H1 (cell line): ENCODE results near the gene BCAS1. TPM values are rescaled to one million over a fixed set of nuclear protein-coding genes. Genes with fewer than 3 reads are reported as not detected.

Experiments
- CBX5 ChIP-seq: fragments of 300-800, 300-1000 bp; sonication (generic); IDR thresholded peaks from 2 replicates; pipeline ENCODE4 v1.7.1; 2016; ENCODE audit warnings: antibody characterized with exemption, low read length, low read depth
- CHD1 ChIP-seq: IDR thresholded peaks from 2 replicates; pipeline ENCODE4 v1.6.1; 2012; ENCODE audit warnings: low read depth, low read length, improper control_type of control experiment
- HDAC2 ChIP-seq, 2 experiments: fragments of 300-600 bp in 1 of 2; sonication (generic) in 1 of 2; IDR thresholded peaks; 2 replicates each; pipeline ENCODE4 v1.6.1; 2011 to 2012; ENCODE audit warnings: low read depth in 2 of 2, low read length in 2 of 2, mild to moderate bottlenecking in 2 of 2, moderate library complexity in 2 of 2, borderline replicate concordance in 1 of 2, inconsistent platforms in 1 of 2
- SRF ChIP-seq: IDR thresholded peaks from 2 replicates; pipeline ENCODE4 v1.6.1; 2011; ENCODE audit warnings: mild to moderate bottlenecking, low read depth, low read length, moderate library complexity
- polyA plus RNA-seq, 7 experiments: library from polyadenylated mRNA; depleted of rRNA in 3 of 7; stranded (reverse) in 5 of 7; unstranded in 2 of 7; fragments of >200 nt in 5 of 7; fragments of 200-250 nt in 2 of 7; gene quantifications; 1 replicate in 5 of 7; 2 replicates in 1 of 7; 4 replicates in 1 of 7; pipeline versions ENCODE4 v1.2.1 to v1.2.3, GENCODE V29; 2011 to 2013; ENCODE audit warnings: missing spikeins in 2 of 7, mixed read lengths in 2 of 7
- total RNA-seq: library from RNA; stranded (reverse); fragmentation: NEBNext Ultra II Directional; extraction: Animal tissue kit (Norgen Biotek cat#: 25700); gene quantifications from 2 replicates; pipeline ENCODE4 v1.2.1, GENCODE V29; 2021

Gene BCAS1
- total and polyA plus RNA-seq, 2 of the 8 experiments (the other 6 are each of a cell fraction or from before 2014, with no cell fraction given): 0.06 to 0.19 TPM

- no peak for TF ChIP-seq HDAC2 (IDR thresholded peaks at IDR 0.05; ENCODE audit: borderline replicate concordance in 1 of 2, low read depth in 2 of 2, low read length in 2 of 2)
- TF ChIP-seq CHD1: no peak
- no peak for TF ChIP-seq CBX5
- TF ChIP-seq SRF: no peak
Measured at GRCh38 chr20:54074511-54074910, 4.1 kb upstream of the BCAS1 start (continued).
